Activated CD8-positive, alpha-beta memory T cell treated with anti-CD3 and anti-CD28 coated beads, Interleukin-2, amount 50 U/mL, for 1 hour (primary cell): ENCODE results near the gene KIF16B.
"Not testable (repeated sequence)": the region's sequence is repeated elsewhere in the genome, so short reads cannot be mapped to it uniquely, and the experiment has no call there.

Source experiments
- DNase-seq: peaks from one replicate; pipeline ENCODE4 v3.0.0-alpha.2; 2020; ENCODE audit errors: extremely low read depth

KIF16B gene

DNA sequence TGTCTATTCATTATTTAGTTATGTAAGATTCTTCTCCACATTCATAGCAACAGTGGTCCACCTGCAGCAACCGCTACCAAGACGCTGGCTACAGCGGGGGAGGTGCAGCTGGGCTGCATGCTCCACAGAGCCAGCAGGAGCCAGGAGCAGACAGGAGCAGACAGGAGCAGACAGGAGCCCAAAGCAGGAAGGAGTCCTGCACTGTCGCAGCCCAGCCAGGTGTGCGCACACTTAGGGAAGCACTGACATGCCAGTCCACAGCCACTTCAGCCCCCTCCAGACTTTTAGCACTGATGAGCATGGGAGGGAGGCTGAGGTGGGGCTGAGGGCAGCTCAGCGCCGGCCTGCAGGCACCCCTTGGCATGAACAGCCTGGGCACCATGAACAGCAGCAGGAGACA is 19.6 kb downstream of the KIF16B start:
- no peak for DNase-seq

DNA sequence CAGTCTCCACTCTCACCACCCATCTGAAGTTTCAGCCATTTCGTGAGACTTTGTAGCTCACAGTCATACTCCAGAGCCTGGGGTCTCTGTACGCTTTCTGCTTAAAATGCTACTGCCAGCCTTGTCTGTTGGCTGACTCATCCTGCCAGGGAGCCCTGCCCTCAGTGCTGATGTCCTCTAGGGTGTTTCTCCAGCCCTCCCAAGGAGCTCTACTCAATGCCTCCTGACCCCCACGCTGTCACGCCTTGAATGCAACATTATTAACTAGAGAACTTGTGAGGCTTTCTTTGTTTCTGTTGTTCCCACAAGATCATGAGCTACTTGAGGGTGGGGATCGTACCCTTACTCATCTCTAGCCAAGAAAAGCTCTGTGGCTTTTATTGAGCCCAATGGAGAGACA is 20.1 kb downstream of the KIF16B start:
- DNase-seq = no peak

DNA sequence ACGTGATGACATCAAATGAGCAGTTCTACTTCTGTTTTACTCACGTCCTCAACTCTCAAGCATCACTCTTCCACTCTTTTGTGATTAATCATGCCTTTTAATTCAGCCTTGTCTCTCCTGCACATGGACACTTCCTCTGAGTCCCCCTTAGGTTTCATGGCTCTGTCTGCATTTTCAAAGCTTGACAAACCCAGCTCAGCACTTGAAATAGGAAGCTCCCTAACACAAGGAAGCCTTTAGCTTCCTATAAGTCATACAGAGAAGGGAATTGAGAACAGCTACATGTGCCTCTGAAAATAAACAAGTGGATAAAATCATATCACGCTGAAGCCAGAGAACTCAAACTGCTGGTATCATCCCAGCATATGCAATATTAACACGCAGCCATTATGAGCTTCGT is 21.2 kb downstream of the KIF16B start:
- DNase-seq = no peak

DNA sequence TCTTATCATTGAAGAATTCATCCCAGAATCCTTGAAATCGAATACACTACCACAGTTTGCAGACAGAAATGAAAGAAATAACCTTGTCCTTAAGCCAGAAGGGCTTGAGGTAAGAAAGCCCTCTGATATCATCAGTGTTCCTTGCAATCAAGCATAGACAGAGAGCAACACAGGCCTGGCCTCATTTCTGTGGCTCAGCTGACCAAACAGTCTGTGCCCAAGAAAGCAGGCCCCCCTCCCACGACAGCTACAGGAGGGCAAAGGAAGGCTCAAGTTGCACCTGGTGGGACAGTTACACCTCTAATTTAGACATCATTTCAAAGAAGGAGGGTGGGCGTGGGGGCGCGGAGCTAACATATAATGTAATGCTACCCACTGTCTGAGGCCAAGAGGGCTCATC is 21.6 kb downstream of the KIF16B start:
- DNase-seq = no peak

DNA sequence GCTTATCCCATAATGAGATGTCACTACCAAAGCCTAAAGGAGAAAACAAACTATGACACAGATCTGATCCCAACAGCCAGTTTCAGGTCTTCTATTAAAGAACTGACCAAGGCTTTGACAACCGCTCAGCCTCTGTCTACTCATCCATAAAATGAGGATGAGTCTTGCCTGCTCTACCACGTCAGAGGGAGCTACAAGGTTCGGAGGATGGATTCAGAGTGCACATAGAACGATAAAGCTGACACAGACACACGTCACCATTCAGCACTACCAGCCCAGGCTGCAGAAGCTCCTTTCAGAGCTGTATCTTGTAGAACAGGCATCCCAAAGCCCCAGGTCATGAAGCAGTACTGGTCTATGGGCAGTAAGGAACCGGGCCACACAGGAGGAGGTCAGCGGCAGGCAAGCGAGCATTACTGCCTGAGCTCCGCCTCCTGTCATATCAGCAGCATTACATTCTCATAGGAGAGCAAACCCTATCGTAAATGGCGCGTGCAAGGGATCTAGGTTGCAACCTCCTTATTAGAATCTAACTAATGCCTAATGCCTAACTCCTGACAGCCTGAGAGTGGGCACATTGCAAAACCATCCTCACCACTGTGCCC is 25.1 kb downstream of the KIF16B start:
- no peak for DNase-seq

DNA sequence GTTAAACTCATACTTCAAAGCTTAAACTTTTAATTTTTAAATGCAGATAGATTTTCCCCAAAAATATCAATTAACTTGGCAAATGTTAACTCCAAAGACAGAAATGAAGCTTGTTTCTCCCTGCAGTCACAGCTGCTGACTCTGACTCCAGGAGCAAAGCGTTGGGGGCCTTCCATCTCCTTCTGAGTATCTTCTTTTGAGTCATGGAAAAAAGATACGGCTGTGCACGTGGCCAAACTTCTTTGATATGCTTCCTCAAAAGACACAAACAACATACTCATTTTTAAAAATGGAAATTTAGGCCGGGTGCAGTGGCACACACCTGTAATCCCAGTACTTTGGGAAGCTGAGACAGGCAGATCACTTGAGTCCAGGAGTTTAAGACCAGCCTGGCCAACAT is 28.3 kb downstream of the KIF16B start:
- no peak for DNase-seq

DNA sequence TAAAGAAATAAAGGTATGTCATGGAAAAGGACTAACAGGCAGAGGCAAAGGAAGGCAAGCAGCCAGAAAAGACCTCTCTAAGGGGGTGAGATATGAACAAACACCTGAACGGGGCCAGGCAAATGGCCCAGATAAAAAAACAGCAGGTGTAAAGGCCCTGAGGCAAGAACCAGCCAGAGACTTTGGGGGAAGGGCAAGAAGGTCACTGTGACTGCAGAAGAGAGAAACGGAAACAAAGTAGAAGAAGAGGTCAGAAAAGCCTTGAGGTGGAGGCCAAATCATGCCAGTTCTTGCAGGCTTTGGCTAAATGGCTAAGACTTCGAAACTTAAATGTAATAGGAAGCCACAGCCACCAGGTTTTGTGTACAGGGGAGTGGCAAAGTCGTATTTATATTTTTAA is 30.8 kb downstream of the KIF16B start:
- no peak for DNase-seq

DNA sequence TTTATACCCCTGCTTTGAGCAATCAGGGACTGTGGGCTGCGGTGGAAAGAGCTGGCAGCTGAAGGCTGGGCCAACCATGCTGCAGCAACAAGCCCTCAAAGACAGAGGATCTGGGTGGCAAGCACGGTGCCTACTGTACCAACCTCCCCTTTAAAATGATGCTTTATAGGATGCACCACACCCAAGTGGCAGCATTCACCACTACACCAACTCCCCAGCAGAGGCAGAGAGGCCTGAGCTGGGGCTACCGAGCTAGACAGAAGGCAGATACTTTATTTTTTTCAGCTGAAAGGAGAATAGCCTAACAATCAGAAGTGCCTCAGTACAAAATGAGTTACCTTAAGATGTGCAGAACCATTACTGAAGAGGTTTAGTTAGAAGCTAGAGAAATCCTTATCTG is 31.4 kb downstream of the KIF16B start:
- DNase-seq = no peak

DNA sequence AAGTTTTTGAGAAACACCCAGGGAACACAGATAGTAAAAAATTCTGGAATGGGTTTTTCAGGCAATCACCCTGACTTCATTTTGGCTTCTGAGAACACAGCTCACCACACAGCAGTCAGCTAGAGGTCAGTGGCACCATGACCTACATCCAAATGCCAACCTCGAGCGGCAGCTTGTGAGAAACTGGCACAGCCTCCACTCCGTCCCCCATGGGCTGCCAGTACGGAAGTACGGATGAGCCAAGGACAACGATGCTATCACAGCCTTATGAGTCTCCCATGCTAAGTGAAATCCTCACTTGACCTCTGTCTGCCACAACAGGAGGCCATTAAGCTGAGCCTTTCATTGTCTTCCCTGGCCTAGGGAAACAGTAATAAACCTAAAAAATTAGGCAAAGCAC is 32.0 kb downstream of the KIF16B start:
- DNase-seq = no peak

DNA sequence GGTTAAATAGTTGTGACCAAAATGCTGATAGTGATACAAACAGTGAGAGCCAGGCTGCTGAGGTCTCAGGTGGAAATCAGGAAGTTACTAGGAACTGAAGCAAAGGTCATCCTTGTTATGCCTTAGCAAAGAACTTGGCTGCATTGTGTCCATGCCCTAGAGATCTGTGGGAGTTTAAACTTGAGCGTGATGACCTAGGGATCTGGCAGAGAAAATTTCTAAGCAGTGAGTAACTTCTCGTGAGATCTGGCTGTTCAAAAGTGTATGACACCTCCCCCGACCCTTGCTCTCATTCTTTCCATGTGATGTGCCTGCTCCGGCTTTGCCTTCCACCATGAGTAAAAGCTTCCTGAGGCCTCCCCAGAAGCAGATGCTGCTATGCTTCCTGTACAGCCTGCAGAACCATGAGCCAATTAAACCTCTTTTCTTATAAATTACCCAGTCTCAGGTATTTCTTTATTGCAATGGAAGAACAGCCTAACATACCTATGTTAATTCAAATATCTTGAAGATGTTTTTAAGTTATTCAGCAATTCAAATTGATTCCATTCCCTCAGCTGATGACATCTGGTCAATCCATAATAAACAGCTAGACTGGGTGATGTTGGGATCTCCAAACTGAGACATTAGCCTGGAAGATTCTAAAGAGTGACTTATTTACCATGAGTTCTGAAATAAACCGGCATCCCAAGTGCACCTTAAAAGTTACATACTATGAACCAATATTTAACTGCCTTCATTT is 33.8 kb downstream of the KIF16B start:
- no peak for DNase-seq

DNA sequence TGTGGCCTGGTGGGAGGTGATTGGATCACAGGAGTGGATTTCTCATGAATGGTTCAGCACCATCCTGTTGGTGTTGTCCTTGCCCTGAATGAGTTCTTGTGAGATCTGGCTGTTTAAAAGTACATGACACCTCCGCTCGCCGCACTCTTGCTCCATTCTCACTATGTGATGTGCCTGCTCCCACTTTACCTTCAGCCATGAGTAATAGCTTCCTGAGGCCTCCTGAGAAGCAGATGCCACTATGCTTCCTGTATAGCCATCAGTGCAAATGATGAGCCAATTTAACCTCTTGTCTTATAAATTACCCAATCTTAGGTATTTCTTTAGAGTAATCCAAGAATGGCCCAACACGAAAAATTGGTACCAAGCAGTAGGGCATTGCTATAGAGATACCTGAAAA is 34.5 kb downstream of the KIF16B start:
- DNase-seq = no peak

DNA sequence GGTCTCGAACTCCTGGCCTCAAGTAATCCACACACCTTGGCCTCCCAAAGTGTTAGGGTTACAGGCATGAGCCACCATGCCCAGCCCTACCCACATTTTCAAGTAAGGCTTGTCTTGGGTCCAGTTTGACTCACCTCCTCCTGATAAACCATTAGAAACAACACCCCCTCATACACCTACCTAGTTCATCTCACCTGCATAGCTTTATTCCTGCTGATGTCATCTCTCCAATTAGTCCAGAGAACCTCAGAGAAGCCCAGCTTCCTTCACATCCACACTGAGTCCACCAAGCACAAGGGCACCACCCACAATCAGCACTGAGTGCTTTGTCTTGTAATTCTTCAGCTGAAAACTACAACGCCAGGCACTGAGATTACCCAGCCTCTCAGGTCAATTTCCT is 35.3 kb downstream of the KIF16B start:
- DNase-seq = no peak

DNA sequence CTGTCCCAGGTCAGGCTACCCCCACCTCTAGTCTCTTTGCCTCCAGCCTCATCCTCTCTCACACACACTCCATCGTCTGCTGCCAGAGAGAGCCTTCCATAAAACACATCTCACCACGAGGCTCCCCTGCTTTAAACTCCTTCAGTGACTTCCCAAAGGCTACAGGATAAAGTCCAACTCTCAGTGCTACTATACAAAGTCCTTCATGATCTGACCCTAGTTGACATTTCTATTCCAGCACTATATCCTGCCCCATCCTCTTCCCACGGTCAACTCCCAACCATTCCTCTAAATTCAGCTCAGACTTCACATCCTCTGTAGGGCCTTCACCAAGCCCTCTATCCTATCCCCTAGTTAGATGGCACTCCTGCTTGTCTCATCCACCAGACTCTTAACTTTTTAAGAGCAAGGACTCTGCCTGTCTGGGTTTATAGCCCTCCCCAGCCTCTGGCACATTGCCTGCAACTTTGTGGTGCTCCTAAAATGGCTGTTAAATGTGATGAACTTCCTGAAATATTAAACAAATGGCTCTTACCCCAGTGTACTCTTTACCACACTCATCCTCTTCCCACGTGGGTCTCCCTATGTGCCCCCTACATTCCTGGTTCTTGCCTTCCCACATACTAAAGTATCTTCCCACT is 36.1 kb downstream of the KIF16B start:
- no peak for DNase-seq

DNA sequence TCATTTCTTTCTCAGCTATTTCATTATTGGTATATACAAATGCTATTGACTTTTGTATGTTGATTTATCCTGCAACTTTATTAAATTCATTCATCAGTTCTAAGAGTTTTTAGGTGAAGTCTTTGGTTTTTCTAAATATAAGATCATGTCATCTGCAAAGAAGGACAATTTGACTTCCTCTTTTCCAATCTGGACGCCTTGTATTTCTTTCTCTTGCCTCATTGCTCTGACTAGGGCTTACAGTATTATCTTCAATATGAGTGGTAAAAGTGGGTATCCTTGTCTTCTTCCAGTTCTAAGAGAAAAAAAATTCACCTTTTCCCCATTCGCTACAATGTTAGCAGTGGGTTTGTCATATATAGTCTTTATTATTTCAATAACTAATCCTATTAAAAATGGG is 38.0 kb downstream of the KIF16B start:
- DNase-seq = no peak

DNA sequence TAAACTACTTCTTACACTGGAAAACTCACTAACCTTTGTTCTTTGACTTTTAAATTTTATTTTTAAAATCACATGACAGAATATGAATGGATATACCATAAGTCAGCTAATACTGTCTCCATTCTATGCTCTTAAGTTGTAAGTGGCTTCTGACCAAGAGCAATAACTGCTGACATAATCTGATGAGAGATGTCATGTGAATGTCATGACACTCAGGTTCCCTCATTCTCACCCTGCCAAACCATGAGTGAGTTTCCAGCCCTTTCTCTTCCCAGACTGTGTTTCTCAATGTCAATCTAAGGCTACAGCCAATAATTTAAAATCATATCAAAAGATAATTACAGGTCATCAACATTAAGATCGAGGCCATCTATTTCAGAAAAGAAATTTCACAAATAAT is 39.7 kb downstream of the KIF16B start:
- DNase-seq = no peak

DNA sequence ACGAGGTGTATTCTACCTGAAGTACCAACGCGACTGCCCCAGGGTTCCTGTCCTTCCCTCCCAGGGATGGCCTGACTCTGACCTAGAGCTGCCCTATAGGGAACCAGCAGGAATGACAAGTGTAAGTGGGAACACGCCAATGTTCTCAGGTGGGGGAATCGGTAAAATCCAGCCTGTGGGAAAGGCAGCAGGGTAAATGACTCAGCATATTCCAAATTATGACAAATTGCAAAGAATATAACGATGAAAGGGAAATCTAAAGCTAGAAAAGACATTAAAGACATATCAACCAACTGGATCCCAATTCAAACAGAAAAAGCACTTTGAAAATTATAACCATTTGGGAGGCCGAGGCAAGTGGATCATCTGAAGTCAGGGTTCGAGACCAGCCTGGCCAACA is 41.8 kb downstream of the KIF16B start:
- no peak for DNase-seq

DNA sequence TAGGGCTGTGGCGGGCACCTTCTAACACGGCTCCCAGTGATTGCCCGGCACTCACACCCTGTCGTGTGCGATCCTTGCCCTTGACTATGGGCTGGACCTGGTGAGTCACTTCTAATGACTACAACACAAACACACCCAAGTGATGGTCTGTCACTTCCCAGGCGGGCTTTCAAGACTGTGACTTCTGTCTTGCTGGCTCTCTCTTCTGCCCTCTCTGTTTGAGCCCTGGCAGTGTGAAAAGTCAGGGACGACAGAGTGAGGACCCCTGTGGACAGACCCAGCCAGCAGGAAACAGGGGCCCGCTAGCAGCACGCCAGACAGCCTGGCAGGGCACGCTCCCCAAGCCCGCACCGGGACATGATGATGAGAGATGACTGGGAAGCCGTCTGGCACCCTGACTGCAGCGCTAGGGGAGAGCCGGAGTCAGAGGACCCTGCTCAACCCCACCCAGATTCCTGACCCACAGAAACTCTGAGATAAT is 43.0 kb downstream of the KIF16B start:
- DNase-seq = no peak

DNA sequence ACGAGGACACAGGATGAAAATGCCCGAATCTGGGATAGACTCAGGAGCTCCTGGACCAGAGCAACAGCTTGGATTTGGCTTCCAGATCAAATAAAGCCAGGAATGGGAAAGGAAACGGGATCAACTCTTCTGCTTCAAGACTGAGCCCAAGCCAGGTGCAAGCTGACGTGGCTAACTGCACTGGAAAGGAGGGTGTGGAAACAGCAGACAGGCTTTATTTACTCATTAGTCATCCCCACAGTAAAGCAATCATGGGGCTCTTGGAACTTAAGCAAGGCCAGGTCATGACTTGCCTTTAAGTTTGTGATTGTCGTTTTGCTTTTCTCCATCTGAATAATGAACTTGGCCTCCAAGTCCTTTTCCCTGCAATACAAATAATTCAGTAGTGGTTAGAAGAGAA is 45.2 kb downstream of the KIF16B start:
- DNase-seq = no peak

DNA sequence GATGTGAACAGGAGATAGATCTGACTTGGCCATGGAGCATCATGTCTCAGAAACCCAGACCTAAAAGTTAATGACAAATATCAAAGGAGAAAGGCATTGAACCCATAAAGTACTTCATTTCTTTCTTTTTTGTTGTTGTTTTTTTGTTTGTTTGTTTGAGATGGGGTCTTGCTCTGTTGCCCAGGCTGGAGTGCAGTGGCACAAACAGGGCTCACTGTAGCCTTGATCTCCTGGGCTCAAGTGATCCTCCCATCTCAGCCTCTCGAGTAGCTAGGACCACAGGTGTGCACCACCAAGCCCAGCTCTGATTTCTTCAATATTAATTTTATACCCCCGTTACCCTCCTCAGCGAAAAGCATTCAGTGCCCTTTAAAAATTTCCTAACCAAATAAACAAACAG is 45.8 kb downstream of the KIF16B start:
- DNase-seq = no peak

DNA sequence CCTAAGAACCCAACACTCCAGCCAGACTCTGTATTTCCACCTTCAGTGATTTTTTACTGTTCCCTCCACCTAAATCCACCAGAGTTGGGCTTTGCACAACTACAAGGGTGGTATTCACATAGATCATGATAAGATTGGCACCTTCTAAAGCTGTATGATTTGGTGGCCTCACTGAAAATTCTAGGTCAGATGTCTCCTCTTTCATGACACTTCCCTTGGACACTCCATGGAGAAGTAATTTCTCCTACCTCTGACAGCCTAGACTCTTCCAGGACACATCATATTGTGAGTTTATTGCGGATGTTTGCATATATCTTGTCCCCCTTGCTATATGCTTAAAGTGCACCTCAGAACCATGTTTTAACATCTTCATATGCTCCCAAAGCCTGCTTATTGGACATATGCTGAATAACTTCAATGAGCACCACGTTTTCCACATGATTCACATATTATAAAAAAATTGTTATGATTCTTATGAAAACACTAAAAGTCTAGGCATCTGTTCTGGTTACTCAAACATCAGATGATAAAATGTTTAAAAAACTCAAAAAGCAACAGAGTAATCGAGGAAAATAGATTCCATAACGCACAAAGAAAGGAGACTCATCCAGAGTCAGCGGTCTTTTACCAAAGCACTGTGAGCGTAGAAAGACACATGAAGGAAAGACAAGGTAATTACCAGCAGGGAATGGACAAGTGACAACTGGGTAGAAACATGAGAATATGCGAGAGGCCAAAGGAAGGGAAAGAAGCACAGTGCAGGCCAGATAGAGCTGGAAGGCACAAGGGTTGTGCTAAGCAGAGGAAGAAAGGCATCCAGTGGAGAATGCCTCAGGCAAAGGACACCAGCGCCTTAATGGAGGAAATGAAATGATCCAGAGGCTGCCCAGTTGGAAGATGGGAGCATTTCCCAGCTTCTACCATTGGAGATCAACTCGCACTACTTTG is 46.5 kb downstream of the KIF16B start:
- DNase-seq = no peak

DNA sequence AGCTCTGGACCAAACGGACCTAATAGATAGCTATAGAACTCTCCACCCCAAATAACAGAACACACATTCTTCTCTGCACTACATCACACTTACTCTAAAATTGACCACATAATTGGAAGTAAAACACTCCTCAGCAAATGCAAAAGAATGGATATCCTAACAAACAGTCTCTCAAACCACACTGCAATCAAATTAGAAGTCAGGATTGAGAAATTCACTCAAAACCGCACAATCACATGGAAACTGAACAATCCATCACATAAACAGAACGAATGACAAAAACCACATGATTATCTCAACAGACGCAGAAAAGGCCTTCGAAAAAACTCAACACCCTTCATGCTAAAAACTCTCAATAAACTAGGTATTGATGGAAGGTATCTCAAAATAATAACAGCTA is 50.6 kb downstream of the KIF16B start:
- DNase-seq = not testable (repeated sequence)

DNA sequence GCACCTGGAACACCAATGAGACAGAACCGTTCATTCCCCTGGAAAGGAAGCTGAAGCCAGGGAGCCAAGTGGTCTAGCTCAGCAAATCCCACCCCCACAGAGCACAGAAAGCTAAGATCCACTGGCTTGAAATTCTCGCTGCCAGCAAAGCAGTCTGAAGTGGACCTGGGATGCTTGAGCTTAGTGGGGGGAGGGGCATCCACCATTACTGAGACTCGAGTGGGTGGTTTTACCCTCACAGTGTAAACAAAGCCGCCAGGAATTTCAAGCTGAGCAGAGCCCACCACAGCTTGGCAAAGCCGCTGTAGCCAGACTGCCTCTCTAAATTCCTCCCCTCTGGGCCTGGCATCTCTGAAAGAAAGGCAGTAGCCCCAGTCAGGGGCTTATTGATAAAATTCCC is 53.1 kb downstream of the KIF16B start:
- no peak for DNase-seq
